ENCODE measurements around the gene GNAI1.
A peak's percentile ranks its signal among the peaks of the same experiment; 100 is the strongest.

GNAI1 gene

GRCh38 chr7:80129785-80130184 is 4.8 kb upstream of the GNAI1 start:
- no peak for DNase-seq (ENCODE audit: low read depth, low spot score)
- no peak for TF ChIP-seq CTCF (IDR thresholded peaks at IDR 0.05; ENCODE audit: low read depth, low read length)
- in situ Hi-C loops (cut with HindIII; ENCODE audit: low sequenced_read_pairs), result no loop called here
- H3K4me3 ChIP-seq (ENCODE audit: low read depth, low read length), result no peak overlapping the region

- no peak overlapping the region for H3K4me3 ChIP-seq (ENCODE audit: low read depth, low read length)
- no peak for TF ChIP-seq CTCF (IDR thresholded peaks at IDR 0.05; ENCODE audit: low read depth, low read length)
- no peak for DNase-seq (ENCODE audit: low read depth, low spot score)
- in situ Hi-C loops (cut with HindIII; ENCODE audit: low sequenced_read_pairs), result no loop called here
These were observed 2.8 kb upstream of the GNAI1 start for GRCh38 chr7:80131675-80132435.

- no peak for TF ChIP-seq CTCF (IDR thresholded peaks at IDR 0.05; ENCODE audit: low read depth, low read length)
- in situ Hi-C loops (cut with HindIII; ENCODE audit: low sequenced_read_pairs), result no loop called here
- no peak for DNase-seq (ENCODE audit: low read depth, low spot score)
- H3K4me3 ChIP-seq (ENCODE audit: low read depth, low read length), result no peak overlapping the region
These were observed 2.0 kb upstream of the GNAI1 start for GRCh38 chr7:80132594-80132993.

GRCh38 chr7:80133361-80134114 is 1.1 kb upstream of the GNAI1 start:
- TF ChIP-seq CTCF (IDR thresholded peaks at IDR 0.05; ENCODE audit: low read depth, low read length), result no peak
- DNase-seq (ENCODE audit: low read depth, low spot score), result no peak
- in situ Hi-C loops (cut with HindIII; ENCODE audit: low sequenced_read_pairs), result no loop called here
- no peak overlapping the region for H3K4me3 ChIP-seq (ENCODE audit: low read depth, low read length)

- peak overlapping the region; percentile 82 for H3K4me3 ChIP-seq (ENCODE audit: low read depth, low read length)
- TF ChIP-seq CTCF (IDR thresholded peaks at IDR 0.05; ENCODE audit: low read depth, low read length), result no peak
- no peak for DNase-seq (ENCODE audit: low read depth, low spot score)
- in situ Hi-C loops (cut with HindIII; ENCODE audit: low sequenced_read_pairs), result no loop called here
These were observed 506 bp upstream of the GNAI1 start for GRCh38 chr7:80134115-80134535.

- peak overlapping the region; percentile 82 for H3K4me3 ChIP-seq (ENCODE audit: low read depth, low read length)
- no peak for TF ChIP-seq CTCF (IDR thresholded peaks at IDR 0.05; ENCODE audit: low read depth, low read length)
- in situ Hi-C loops (cut with HindIII; ENCODE audit: low sequenced_read_pairs), result no loop called here
- DNase-seq (ENCODE audit: low read depth, low spot score), result peak; percentile 35
These were observed 876 bp downstream of the GNAI1 start for GRCh38 chr7:80135309-80136104.
